Measurements from ENCODE around the gene GTPBP1. TPM values are rescaled to one million over a fixed set of nuclear protein-coding genes. Genes with fewer than 3 reads are reported as not detected.

Gene GTPBP1
- total RNA-seq, 1 experiment from 2014 or later = 108 TPM

DNA sequence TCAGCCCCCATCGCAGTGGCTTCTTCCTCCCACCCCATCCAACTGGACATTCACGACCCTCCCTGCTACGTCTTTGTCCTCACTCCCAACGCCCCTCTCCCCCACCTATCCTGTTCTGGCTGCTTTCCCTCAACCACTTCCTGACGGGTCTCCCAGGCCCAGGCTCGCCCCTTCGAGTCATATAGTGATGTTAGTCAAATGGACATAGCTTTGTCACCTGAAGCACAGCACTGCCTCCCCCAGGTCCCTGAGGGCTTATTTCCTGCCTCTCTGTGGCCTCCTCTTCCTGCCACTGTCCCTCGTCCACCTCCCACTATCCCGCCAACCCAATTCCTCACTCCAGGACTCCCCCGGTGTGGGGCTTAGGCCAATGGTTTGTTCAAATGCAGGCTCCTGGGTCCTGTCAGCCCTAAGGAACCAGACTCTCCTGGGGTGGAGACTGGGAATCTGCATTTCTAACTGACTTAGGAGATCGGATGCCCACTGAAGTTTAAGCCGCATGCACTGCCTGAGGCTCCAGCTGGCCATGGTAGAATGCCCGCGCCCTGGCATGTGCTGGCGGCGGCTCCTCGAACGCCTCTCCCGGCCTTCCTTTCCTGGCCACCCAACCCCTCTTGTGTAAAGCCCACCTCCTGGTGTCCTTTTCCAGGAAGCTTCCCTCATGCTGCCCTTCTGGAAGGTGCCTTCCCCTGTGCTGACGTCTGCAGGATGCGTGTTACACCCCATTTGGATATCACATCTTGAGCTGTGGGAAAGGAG, 31.7 kb downstream of the GTPBP1 start:
- Histone ChIP-seq H3K4me2 (ENCODE audit: insufficient read depth, insufficient read length, low read length) (no peak overlapping the region), H4K20me1 (ENCODE audit: control insufficient read depth, insufficient read depth, insufficient read length) (no peaks in the 10 kb centered on the region), H3K27ac (ENCODE audit: insufficient read length, low read depth, low read length) (no peak overlapping the region), H3K4ac (ENCODE audit: low read depth, low read length) (no peak overlapping the region), H4K5ac (ENCODE audit: insufficient read length, low read depth, low read length) (no peak overlapping the region), H3K23ac (ENCODE audit: insufficient read length, low read depth, low read length) (no peak overlapping the region), H3T11ph (ENCODE audit: low read length) (no peak overlapping the region), H2BK15ac (ENCODE audit: low read depth, low read length) (no peak overlapping the region), H3K9ac (ENCODE audit: extremely low read depth, insufficient read length, low read length) (no peak overlapping the region), H2BK5ac (ENCODE audit: insufficient read length, low read length) (no peak overlapping the region), H3K14ac (ENCODE audit: insufficient read depth, low read length) (no peak overlapping the region; the same call in 1 of the 2 replicates), H4K8ac (replicated peaks; ENCODE audit: insufficient read length, low read depth, low read length) (no peak overlapping the region), H3K4me1 (ENCODE audit: insufficient read depth, low read length) (no peaks in the 10 kb centered on the region), H3K23me2 (ENCODE audit: insufficient read length, low read depth, low read length, poor library complexity, severe bottlenecking) (no peaks in the 10 kb centered on the region), H3K27me3 (ENCODE audit: insufficient read depth, low read length) (no peaks in the 10 kb centered on the region), H2AK5ac (ENCODE audit: insufficient read length, low read length) (no peak overlapping the region), H2BK20ac (ENCODE audit: low read depth, low read length, poor library complexity, severe bottlenecking) (no peak overlapping the region), H4K91ac (ENCODE audit: insufficient read length, low read depth, low read length) (no peak overlapping the region), H3K18ac (ENCODE audit: insufficient read length, low read depth, low read length) (no peak overlapping the region), H2BK120ac (ENCODE audit: low read depth, low read length, poor library complexity, severe bottlenecking) (no peak overlapping the region), H2BK12ac (ENCODE audit: insufficient read length, low read depth, low read length) (no peak overlapping the region), H3K9me3 (ENCODE audit: control insufficient read depth, low read depth, low read length) (no peaks in the 10 kb centered on the region), H3K79me2 (ENCODE audit: insufficient read depth, low read length) (no peaks in the 10 kb centered on the region), H3K56ac (ENCODE audit: insufficient read length, low read depth, low read length) (no peak overlapping the region), H3K79me1 (ENCODE audit: insufficient read depth, low read depth, low read length, poor library complexity, severe bottlenecking) (no peaks in the 10 kb centered on the region), H2AFZ (ENCODE audit: low read length) (no peak overlapping the region)
- TF ChIP-seq, protein P1, sequence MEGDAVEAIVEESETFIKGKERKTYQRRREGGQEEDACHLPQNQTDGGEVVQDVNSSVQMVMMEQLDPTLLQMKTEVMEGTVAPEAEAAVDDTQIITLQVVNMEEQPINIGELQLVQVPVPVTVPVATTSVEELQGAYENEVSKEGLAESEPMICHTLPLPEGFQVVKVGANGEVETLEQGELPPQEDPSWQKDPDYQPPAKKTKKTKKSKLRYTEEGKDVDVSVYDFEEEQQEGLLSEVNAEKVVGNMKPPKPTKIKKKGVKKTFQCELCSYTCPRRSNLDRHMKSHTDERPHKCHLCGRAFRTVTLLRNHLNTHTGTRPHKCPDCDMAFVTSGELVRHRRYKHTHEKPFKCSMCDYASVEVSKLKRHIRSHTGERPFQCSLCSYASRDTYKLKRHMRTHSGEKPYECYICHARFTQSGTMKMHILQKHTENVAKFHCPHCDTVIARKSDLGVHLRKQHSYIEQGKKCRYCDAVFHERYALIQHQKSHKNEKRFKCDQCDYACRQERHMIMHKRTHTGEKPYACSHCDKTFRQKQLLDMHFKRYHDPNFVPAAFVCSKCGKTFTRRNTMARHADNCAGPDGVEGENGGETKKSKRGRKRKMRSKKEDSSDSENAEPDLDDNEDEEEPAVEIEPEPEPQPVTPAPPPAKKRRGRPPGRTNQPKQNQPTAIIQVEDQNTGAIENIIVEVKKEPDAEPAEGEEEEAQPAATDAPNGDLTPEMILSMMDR (conservative IDR thresholded peaks at IDR 0.05) = no peak
- no CpG with 5 or more reads among the region's 21 CpGs for WGBS (ENCODE audit: extremely low coverage, insufficient read length, low lambda C conversion rate)
- Mint-ChIP-seq H3K27ac (peak overlapping the region in 2 of 3 experiments; percentile 30 to 81; a peak in 2 of 7 replicates), H3K27me3 (ENCODE audit: low read depth) (no peaks in the 10 kb centered on the region; the same call in 1 of the 2 replicates), H3K9me3 (no peaks in the 10 kb centered on the region), H3K4me3 (no peak overlapping the region), H3K4me1 (0 out of 4 replicates have a peak, but pooled peaks cover 0 to 3% of the 10 kb centered on the region in 2 experiments), H3K36me3 (ENCODE audit: insufficient read depth in 1 of 3, low read depth in 3 of 3) (peaks cover 10 to 72% (median 34%) of the 10 kb centered on the region in 3 experiments)
- DNase-seq = no peak

Measured in H9 (cell line).